SK-N-SH treated with all-trans-retinoic acid at 6 μM for 48 hours (cell line): Measurements from ENCODE around the gene AUTS2.

ENCODE experiments used
- ATAC-seq: fragments of 200-7000 bp; cut with Tn5 transposase; 3 replicates; pipeline ENCODE4 v1.9.1; 2020; ENCODE audit warnings: mild to moderate bottlenecking, moderate library complexity
- BACH2 ChIP-seq: fragments of 250-450 bp; sonication (Bioruptor Pico); IDR thresholded peaks from 2 replicates; pipeline ENCODE4 v1.9.0; 2021; ENCODE audit warnings: mild to moderate bottlenecking, borderline replicate concordance
- CSDC2 ChIP-seq: fragments of 250-450 bp; sonication (Bioruptor Pico); IDR thresholded peaks from 2 replicates; pipeline ENCODE4 v1.5.0; 2020; ENCODE audit warnings: mild to moderate bottlenecking, moderate library complexity
- ESRRG ChIP-seq: fragments of 250-450 bp; sonication (Bioruptor Pico); IDR thresholded peaks from 2 replicates; pipeline ENCODE4 v1.6.1; 2021; ENCODE audit warnings: mild to moderate bottlenecking
- GLIS3 ChIP-seq: fragments of 250-450 bp; sonication (Bioruptor Pico); IDR thresholded peaks from 2 replicates; pipeline ENCODE4 v1.5.0; 2020; ENCODE audit warnings: mild to moderate bottlenecking, moderate library complexity
- ISL1 ChIP-seq: fragments of 250-450 bp; sonication (Bioruptor Pico); IDR thresholded peaks from 2 replicates; pipeline ENCODE4 v2.1.2; 2022; ENCODE audit warnings: mild to moderate bottlenecking, moderate library complexity
- PATZ1 ChIP-seq: fragments of 250-450 bp; sonication (Bioruptor Pico); IDR thresholded peaks from 2 replicates; pipeline ENCODE4 v1.8.0; 2020; ENCODE audit warnings: mild to moderate bottlenecking, moderate library complexity, borderline replicate concordance
- POU6F1 ChIP-seq: fragments of 250-450 bp; sonication (Bioruptor Pico); IDR thresholded peaks from 2 replicates; pipeline ENCODE4 v1.8.0; 2021; ENCODE audit warnings: low read depth, mild to moderate bottlenecking, moderate library complexity, borderline replicate concordance
- PPARA ChIP-seq: fragments of 250-450 bp; sonication (Bioruptor Pico); IDR thresholded peaks from 2 replicates; pipeline ENCODE4 v1.5.0; 2020; ENCODE audit warnings: mild to moderate bottlenecking, borderline replicate concordance
- RARB ChIP-seq: fragments of 250-450 bp; sonication (Bioruptor Pico); IDR thresholded peaks from 2 replicates; pipeline ENCODE4 v1.8.0; 2021; ENCODE audit warnings: mild to moderate bottlenecking, moderate library complexity
- SNAI2 ChIP-seq: fragments of 250-450 bp; sonication (Bioruptor Pico); IDR thresholded peaks from 2 replicates; pipeline ENCODE4 v1.5.0; 2020; ENCODE audit warnings: mild to moderate bottlenecking, moderate library complexity
- TCF4 ChIP-seq: fragments of 250-450 bp; sonication (Bioruptor Pico); IDR thresholded peaks from 2 replicates; pipeline ENCODE4 v1.8.0; 2021; ENCODE audit warnings: mild to moderate bottlenecking, moderate library complexity, borderline replicate concordance
- TOX ChIP-seq: fragments of 250-450 bp; sonication (Bioruptor Pico); IDR thresholded peaks from 2 replicates; pipeline ENCODE4 v1.8.0; 2021; ENCODE audit warnings: mild to moderate bottlenecking, moderate library complexity, borderline replicate concordance
- TSHZ2 ChIP-seq: fragments of 250-450 bp; sonication (Bioruptor Pico); IDR thresholded peaks from 2 replicates; pipeline ENCODE4 v1.5.0; 2020; ENCODE audit warnings: mild to moderate bottlenecking, moderate library complexity
- ZC3H10 ChIP-seq: fragments of 250-450 bp; sonication (Bioruptor Pico); IDR thresholded peaks from 2 replicates; pipeline ENCODE4 v1.5.1; 2021; ENCODE audit warnings: mild to moderate bottlenecking, moderate library complexity
- ZFP3 ChIP-seq: fragments of 250-450 bp; sonication (Bioruptor Pico); IDR thresholded peaks from 2 replicates; pipeline ENCODE4 v1.5.0; 2020; ENCODE audit warnings: mild to moderate bottlenecking, moderate library complexity
- ZFP30 ChIP-seq: fragments of 450-650 bp; formaldehyde crosslinking; IDR thresholded peaks from 2 replicates; pipeline ENCODE4 v1.5.0; 2022; ENCODE audit warnings: mild to moderate bottlenecking, moderate library complexity
- ZNF565 ChIP-seq: fragments of 450-650 bp; formaldehyde crosslinking; conservative IDR thresholded peaks from 2 replicates; pipeline ENCODE4 v1.5.0; 2020; ENCODE audit warnings: low read depth, mild to moderate bottlenecking, moderate library complexity
- ZNF70 ChIP-seq: fragments of 450-650 bp; formaldehyde crosslinking; IDR thresholded peaks from 2 replicates; pipeline ENCODE4 v1.5.0; 2020; ENCODE audit warnings: mild to moderate bottlenecking, moderate library complexity
- ZNF8 ChIP-seq: fragments of 450-650 bp; formaldehyde crosslinking; IDR thresholded peaks from 2 replicates; pipeline ENCODE4 v1.5.0; 2020; ENCODE audit warnings: mild to moderate bottlenecking, moderate library complexity

Gene AUTS2

GRCh38 chr7:69747144-69747543 is 148.9 kb downstream of the AUTS2 start (continued):
- TF ChIP-seq PPARA, result no peak
- TF ChIP-seq RARB (CRISPR knock-in tag), result no peak
- TF ChIP-seq POU6F1 (CRISPR knock-in tag), result no peak
- TF ChIP-seq ISL1, result no peak
- TF ChIP-seq PATZ1 (CRISPR knock-in tag), result no peak
- no peak for TF ChIP-seq GLIS3

- no peak for TF ChIP-seq ZNF8 (CRISPR knock-in tag)
- no peak for TF ChIP-seq TSHZ2 (CRISPR knock-in tag)
- TF ChIP-seq RARB (CRISPR knock-in tag), result no peak
- peak; percentile 45 for ATAC-seq
These were observed 150.3 kb downstream of the AUTS2 start for GRCh38 chr7:69748530-69748929.

- peak; percentile 28 for ATAC-seq
- TF ChIP-seq PPARA (no peak), ZFP3 (CRISPR knock-in tag) (no peak), CSDC2 (CRISPR knock-in tag) (no peak), POU6F1 (CRISPR knock-in tag) (no peak), TCF4 (no peak), GLIS3 (no peak), ZNF565 (CRISPR knock-in tag) (no peak), PATZ1 (CRISPR knock-in tag) (no peak)
These were observed 151.2 kb downstream of the AUTS2 start for GRCh38 chr7:69749372-69749979.

GRCh38 chr7:69749994-69750393 is 151.7 kb downstream of the AUTS2 start:
- ATAC-seq, result no peak
- TF ChIP-seq CSDC2 (CRISPR knock-in tag) (no peak), BACH2 (no peak), ESRRG (no peak), ZC3H10 (CRISPR knock-in tag) (no peak), TSHZ2 (CRISPR knock-in tag) (no peak), ZNF565 (CRISPR knock-in tag) (no peak), TCF4 (no peak), POU6F1 (CRISPR knock-in tag) (no peak), TOX (CRISPR knock-in tag) (no peak), ZNF70 (CRISPR knock-in tag) (no peak), ISL1 (no peak), ZFP3 (CRISPR knock-in tag) (no peak), SNAI2 (CRISPR knock-in tag) (no peak), ZFP30 (CRISPR knock-in tag) (no peak)
